Measurements from ENCODE around the gene ABTB1. TPM values are rescaled to one million over a fixed set of nuclear protein-coding genes. Genes with fewer than 3 reads are reported as not detected.

Gene ABTB1
- total RNA-seq, 1 donor from 2014 or later, result 42.0 TPM

DNA sequence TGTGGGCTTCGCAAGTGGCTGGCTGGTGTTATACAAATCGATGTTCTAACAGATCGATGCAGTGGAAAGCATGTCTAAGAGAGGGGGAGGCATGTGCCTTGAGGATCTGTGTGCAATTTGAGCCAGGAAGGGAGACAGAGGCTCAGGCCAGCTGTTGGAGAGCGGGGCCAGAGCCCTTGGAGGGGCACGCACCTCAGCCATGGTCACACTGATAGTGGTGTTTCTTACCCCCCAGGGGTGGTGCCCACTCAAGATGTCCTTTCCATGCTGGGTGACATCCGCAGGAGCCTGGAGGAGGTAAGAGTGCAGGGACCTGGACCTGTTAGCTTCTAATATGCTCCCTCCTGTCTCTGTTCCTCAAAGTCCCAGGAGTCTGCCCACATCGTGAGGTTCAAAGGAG, 3.8 kb upstream of the ABTB1 start:
- DNase-seq (no peak), ATAC-seq (ENCODE audit: low read depth) (no peak)
- Mint-ChIP-seq H3K4me3 (no peak overlapping the region), H3K27me3 (no peaks in the 10 kb centered on the region), H3K4me1 (peaks cover 10% of the 10 kb centered on the region), H3K9me3 (no peaks in the 10 kb centered on the region), H3K27ac (no peak overlapping the region), H3K36me3 (ENCODE audit: low read depth) (peaks cover 7% of the 10 kb centered on the region)
- ChIA-PET POLR2A (no interaction called here), CTCF (no interaction called here)
- intact Hi-C loops (cut with micrococcal nuclease), result no loop called here
- TF ChIP-seq CTCF (IDR thresholded peaks at IDR 0.05), result no peak

DNA sequence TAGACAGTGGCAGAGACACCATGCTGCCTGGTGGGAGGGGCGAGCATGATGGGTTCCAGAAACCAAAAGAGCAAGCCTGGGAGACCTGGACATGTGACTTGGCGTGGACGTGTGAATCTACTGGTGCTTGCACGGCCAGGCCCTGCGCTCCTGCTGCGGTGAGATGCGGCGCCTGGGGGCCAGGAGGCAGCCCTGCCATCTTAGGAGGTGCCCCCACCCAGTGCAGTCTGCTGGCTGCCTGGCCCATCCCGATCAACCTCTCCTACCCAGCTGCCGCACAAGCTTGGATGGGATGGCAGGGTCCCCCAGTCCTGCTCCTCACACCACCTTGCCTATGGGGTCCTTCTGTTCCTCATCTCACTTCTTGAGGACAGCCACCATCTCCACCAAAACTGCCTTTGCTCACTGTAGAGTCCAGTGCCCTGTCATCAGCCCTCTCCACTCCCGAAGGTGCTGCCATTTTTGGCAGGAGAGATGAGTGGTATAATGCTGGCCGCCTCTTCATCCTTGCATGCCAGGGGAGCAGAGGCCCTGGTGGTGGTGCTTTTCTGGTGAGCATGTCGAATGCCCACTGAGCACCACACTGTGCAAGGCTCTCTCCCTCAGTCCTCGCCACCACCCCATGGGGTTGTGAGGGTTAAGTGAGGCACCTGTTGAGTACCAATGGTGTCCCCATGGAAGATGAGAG, 3.1 kb upstream of the ABTB1 start:
- no peak overlapping the region for H3K4me3 Mint-ChIP-seq
- intact Hi-C loops (cut with micrococcal nuclease), result loop anchor here (5.0 kb wide), 4 partner anchors 92 to 1752 kb away; partner anchors contain the start of genes MGLL and ZXDC

GRCh38 chr3:127670229-127670559, 2.6 kb upstream of the ABTB1 start:
- POLR2A ChIA-PET, result interaction anchor here (1.8 kb wide), 1 partner anchor 40 kb away, joined by 5 read pairs; no protein-coding TSS in a partner anchor
- no peak for ATAC-seq (ENCODE audit: low read depth)
- CTCF ChIA-PET, result no interaction called here
- TF ChIP-seq CTCF (IDR thresholded peaks at IDR 0.05), result no peak
- no peak overlapping the region for H3K4me3 Mint-ChIP-seq
- peaks cover 7% of the 10 kb centered on the region for H3K36me3 Mint-ChIP-seq (ENCODE audit: low read depth)
- H3K9me3 Mint-ChIP-seq, result no peaks in the 10 kb centered on the region
- peaks cover 20% of the 10 kb centered on the region for H3K4me1 Mint-ChIP-seq
- no peaks in the 10 kb centered on the region for H3K27me3 Mint-ChIP-seq
- intact Hi-C loops (cut with micrococcal nuclease), result loop anchor here (5.0 kb wide), 4 partner anchors 93 to 1753 kb away; partner anchors contain the start of genes MGLL and ZXDC
- no peak overlapping the region for H3K27ac Mint-ChIP-seq
- DNase-seq, result no peak

More for the DNA sequence above, 3.1 kb upstream of the ABTB1 start:
- ChIA-PET CTCF (no interaction called here), POLR2A (interaction anchor here (1.8 kb wide), 1 partner anchor 40 kb away, joined by 5 read pairs; no protein-coding TSS in a partner anchor)
- peaks cover 17% of the 10 kb centered on the region for H3K4me1 Mint-ChIP-seq
- peaks cover 7% of the 10 kb centered on the region for H3K36me3 Mint-ChIP-seq (ENCODE audit: low read depth)
- no peaks in the 10 kb centered on the region for H3K27me3 Mint-ChIP-seq
- no peak overlapping the region for H3K27ac Mint-ChIP-seq
- DNase-seq (no peak), ATAC-seq (ENCODE audit: low read depth) (no peak)
- H3K9me3 Mint-ChIP-seq, result no peaks in the 10 kb centered on the region
- no peak for TF ChIP-seq CTCF (IDR thresholded peaks at IDR 0.05)

DNA sequence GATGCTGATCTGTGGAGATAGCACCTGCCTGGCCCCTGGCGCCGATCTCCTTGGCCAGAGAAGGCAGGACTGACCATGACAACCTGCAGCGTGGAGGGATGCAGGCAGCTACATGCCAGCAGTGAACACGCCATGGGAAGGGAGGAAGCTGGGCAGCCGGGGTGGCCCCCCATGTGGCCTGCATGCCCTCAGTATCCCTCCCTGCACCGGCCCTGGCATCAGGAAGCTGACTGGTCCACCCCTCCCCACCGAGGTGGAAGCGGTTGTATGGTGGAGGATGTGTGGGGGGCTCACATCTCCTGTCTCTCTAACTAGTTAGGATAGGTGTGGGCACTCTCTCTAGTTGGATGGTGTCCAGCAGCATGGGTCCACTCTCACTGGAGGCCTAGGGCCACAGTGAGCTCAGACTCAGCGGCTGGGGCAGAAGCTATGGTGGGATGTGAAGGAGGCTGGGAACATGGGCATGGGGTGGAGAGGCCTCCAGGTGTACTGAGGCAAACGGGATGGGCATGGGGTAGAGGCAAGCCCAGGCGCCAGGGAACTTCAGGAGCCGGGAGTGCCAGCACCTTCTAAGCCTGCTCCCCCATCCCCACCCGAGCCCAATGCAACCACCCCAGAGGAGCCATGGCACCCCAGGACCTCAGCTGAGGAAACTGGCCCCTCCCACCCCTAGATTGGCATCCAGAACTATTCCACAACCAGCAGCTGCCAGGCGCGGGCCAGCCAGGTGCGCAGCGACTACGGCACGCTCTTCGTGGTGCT, 1.8 kb upstream of the ABTB1 start:
- Mint-ChIP-seq H3K27me3 (no peaks in the 10 kb centered on the region), H3K27ac (peak overlapping the region; percentile 93), H3K9me3 (no peaks in the 10 kb centered on the region), H3K4me1 (peaks cover 20% of the 10 kb centered on the region), H3K4me3 (peak overlapping the region; percentile 91), H3K36me3 (ENCODE audit: low read depth) (peaks cover 8% of the 10 kb centered on the region)
- ATAC-seq (ENCODE audit: low read depth), result no peak
- TF ChIP-seq CTCF (IDR thresholded peaks at IDR 0.05), result no peak
- POLR2A ChIA-PET, result interaction anchor here (1.0 to 1.8 kb wide), 2 partner anchors 41 to 482 kb away, joined by 5 to 8 read pairs; no protein-coding TSS in a partner anchor
- intact Hi-C loops (cut with micrococcal nuclease), result loop anchor here (5.0 kb wide), 4 partner anchors 94 to 1754 kb away; partner anchors contain the start of genes MGLL and ZXDC
- CTCF ChIA-PET, result interaction anchor here (1.1 kb wide), 1 partner anchor 96 kb away, joined by 3 read pairs; no protein-coding TSS in a partner anchor
- no peak for DNase-seq

All from activated B cell treated with CpG ODN at 0.5 μM for 24 hours (primary cell).